Fibroblast of mammary gland (primary cell): Measurements from ENCODE around the gene PTGR3.
A peak's percentile ranks its signal among the peaks of the same experiment; 100 is the strongest.

ENCODE experiments used
- DNase-seq: peaks from one replicate; pipeline ENCODE4 v3.0.0-alpha.2; 2010; ENCODE audit warnings: low read depth
- H3K4me3 ChIP-seq: 2 replicates; pipeline ENCODE4 v1.5.1; 2011; ENCODE audit warnings: low read depth, mild to moderate bottlenecking, low read length, moderate library complexity; ENCODE audit not compliant: control insufficient read depth
- CTCF ChIP-seq: conservative IDR thresholded peaks from 2 replicates; pipeline ENCODE4 v1.5.1; 2011; ENCODE audit warnings: low read depth, low read length, inconsistent platforms; ENCODE audit not compliant: control insufficient read depth, insufficient read depth

PTGR3 gene

GRCh38 chr18:75252136-75252535, 43.2 kb upstream of the PTGR3 start:
- no peak for TF ChIP-seq CTCF
- peak; percentile 43 for DNase-seq
- no peak overlapping the region for H3K4me3 ChIP-seq

DNA sequence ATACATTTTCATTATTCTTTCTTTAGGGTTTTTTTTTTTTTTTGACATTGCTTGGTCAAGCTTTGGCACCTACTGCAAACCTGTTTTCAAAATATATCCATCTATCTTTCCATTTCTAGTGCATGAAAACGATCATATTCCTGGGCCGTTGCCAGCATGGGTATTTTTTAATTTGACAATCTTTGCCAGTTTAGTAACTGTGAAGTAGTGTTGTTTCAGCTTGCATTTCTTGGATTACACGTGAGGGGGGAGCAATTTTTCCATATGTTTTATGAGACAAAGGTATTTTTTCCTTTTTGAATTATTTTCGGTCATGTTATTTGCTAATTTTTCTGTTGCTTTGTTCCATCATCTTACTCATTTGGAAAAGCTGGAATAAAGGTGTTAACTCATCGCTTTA, 42.5 kb upstream of the PTGR3 start:
- DNase-seq = no peak

DNA sequence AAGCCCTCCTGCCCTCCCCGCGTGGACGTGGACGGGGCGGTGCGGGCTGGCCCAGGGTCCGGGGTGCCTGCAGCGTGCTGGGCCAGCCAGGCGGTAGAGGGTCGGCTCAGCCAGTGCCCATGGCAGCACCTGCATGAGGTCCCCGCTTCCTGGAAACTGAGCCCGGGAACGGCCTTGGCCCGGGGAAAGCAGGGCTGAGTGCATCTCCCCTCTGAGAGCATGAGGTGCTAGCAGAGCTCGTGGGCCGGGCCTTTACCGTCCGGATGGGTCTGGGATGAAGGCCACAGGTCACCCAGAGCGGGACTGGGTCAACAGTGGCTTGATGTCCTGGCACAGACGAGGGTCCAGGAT, 41.5 kb upstream of the PTGR3 start:
- TF ChIP-seq CTCF = no peak
- no peak for DNase-seq
- no peak overlapping the region for H3K4me3 ChIP-seq

More for the DNA sequence above, 42.5 kb upstream of the PTGR3 start:
- no peak for TF ChIP-seq CTCF
- no peak overlapping the region for H3K4me3 ChIP-seq

- H3K4me3 ChIP-seq = no peak overlapping the region
- DNase-seq = no peak
- TF ChIP-seq CTCF = no peak
Measured at GRCh38 chr18:75249672-75250470, 40.9 kb upstream of the PTGR3 start.

- DNase-seq = no peak
- TF ChIP-seq CTCF = no peak
- H3K4me3 ChIP-seq = no peak overlapping the region
Measured at GRCh38 chr18:75249175-75249518, 40.2 kb upstream of the PTGR3 start.

- peak overlapping the region; percentile 45 for H3K4me3 ChIP-seq
- no peak for TF ChIP-seq CTCF
- DNase-seq = no peak
Measured at GRCh38 chr18:75248426-75249174, 39.7 kb upstream of the PTGR3 start.
